HEK293 (cell line): ENCODE results near the gene PGC.

Experiments used
- HIC1 ChIP-seq: fragments of 450-650 bp; formaldehyde crosslinking; IDR thresholded peaks from 2 replicates; pipeline ENCODE4 v1.5.1; 2016; ENCODE audit warnings: missing biosample characterization, missing genetic modification characterization
- ZNF132 ChIP-seq: fragments of 450-650 bp; formaldehyde crosslinking; IDR thresholded peaks from 2 replicates; pipeline ENCODE4 v1.5.1; 2017; ENCODE audit warnings: missing biosample characterization, missing genetic modification characterization, borderline replicate concordance

DNA sequence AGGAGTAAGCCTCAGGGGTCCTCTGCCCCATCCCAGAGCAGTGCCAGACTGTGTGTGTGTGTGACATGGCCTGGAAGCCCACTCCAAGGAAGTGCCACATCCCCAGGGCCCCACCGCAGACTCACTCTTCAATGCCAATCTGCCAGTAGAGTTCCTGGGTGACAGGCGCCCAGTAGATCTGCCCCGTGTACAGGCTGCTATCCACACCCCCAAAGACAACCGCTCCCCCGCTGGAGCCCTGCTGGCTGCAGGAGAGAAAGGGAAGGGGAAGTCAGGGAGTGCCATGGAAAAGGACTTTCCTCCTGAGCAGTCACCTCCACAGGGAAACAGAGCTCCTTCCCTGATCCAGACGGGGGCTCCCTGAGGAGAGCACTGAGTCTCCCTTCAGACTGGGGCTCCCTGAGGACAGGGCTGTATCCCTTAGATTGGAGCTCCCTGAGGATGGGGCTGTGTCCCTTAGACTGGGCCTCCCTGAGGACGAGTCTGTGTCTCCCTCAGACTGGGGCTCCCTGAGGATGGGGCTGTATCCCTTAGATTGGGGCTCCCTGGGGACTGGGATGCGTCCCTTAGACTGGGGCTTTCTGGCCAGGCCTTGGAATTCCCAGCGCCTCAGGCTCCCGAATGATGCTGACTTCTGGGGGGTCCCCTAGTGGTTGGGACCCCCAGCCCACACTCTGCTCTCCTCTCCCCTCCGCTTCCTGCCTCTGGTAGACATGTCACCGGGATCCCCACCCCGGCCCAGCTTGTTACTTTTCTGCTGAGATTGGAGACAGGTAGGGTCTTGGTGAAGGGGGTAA, 6.6 kb downstream of the PGC start:
- TF ChIP-seq HIC1 (tag by site-specific recombination) (no peak), ZNF132 (no peak)
